SKM-1 (cell line): Measurements from ENCODE around the gene MYO1H.
"Not testable (repeated sequence)": the region's sequence is repeated elsewhere in the genome, so short reads cannot be mapped to it uniquely, and the experiment has no call there.

Experiments used
- DNase-seq: peaks from one replicate; lab custom pipeline; 2025; ENCODE audit not compliant: unreplicated experiment; lab: John Stamatoyannopoulos, UW

MYO1H gene

DNA sequence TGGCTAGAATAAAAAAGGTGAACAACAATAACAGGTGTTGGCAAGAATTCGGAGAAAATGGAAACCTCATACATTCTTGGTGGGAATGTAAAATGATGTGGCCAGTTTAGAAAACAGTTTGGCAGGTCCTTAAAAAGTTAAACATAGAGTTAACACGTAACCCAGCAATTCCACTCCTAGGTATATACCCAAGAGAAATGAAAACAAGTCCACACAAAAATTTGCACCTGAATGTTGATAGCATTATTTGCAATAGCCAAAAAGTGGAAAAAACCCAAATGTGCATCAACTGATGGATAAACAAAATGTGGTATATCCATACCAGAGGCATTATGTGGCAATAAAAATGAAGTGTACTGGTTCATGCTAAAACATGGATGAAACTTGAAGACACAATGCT lies 2.3 kb upstream of the MYO1H start:
- DNase-seq = no peak

DNA sequence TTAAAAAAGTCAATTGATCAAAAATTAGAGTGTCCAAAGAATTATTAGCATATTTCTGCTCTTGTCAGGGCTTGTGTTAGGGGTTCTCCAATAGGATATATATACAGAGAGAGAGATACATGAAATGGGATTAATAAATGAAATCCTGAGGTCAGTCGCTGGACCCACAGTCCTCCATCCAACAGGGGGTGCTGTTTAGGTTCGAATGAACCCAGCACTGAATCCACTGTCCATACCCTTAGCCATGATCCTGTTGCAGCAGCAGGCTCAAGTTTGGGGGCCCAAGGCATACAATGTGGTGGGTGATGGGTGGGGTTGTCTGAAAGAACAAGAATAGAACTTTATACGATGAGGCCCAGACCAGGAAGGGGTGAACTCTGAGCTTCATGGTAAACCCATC lies 780 bp upstream of the MYO1H start:
- no peak for DNase-seq

DNA sequence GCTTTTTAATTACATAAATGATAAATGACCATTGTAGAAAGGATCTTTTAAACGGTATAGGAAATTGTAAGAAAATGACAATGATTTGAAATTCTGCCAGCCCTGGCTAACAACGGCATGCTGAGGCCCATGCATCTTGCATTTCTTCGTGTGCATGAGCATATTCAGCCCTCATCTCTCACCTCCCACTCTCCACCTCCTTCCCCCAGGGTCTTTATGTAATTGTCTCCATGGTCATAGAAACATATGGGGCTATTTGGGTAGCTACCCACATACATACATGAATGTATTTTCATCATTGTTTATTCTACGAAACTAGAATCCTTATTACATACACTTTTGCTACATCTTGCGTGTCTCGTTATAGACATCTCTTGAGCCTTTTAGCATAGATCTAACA lies 4.5 kb downstream of the MYO1H start:
- no peak for DNase-seq

DNA sequence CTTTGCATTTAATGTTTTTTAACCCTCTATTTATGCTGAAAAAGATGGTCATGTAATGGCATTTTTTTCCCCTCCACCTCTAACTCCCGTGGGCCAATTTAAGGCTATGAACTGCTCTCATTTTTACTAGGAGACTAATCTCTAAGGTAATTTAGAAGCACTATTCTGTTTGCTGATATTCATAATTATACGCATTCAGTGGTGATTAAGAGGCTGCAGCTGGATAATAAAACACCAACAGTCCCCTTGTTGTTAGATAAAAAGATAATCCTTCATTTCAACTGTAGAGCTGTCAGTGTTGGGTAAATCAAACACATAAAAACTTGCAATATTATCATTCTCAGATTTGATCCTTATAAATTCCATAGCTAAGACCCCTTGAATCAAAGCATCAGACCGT lies 8.9 kb downstream of the MYO1H start:
- no peak for DNase-seq

DNA sequence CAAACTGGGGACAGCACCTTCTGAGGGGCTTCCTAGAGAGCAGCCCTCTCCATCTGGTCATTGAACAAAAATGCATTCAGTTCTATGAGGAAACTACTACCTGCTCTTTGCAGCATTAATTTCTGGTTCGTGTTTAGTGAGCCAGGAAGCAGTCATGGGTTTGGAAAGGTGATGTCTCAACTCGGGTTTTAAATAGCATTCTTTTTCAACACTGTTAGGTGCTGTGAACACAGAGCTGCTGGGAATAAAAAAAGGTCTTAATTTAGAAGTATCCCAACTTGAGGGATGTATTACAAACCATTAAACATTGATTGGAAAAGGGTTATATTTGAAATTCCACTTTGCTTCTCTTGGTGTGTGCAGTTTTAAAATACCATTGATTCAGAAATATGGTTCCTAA lies 9.3 kb downstream of the MYO1H start:
- DNase-seq = peak; percentile 0

DNA sequence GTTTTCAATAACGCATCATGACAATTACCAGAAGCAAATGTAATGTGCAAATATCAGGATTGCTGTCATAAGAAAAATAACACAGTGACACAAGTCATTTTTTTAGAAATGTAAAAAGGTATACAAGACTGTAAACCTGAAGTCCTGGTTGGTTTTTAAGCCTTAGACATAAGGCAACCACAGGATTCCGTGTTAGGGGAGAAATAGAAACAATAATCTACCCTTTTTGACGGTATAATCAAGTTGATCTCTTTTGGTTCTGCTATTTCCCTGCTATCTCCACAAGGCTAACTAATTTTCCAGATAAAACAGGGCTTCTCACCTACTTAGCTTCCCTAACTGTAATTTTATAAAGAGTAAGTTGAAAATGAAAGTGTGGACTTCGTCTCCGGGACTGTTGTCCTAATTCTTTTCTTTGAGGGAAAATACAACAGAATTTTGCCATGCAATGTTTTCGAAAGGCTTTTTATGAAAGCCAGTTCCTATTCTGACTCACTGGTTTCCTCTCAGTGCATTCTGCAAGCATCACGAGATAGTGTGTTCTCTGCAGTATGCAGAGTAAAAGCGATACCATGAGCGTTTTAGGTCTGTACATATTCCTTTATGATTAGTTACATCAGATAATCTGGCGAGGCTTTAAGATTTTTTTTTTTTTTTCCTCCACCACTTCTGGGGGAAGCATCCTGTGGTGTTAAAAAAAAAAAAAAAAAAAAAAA lies 10.6 kb downstream of the MYO1H start:
- no peak for DNase-seq

DNA sequence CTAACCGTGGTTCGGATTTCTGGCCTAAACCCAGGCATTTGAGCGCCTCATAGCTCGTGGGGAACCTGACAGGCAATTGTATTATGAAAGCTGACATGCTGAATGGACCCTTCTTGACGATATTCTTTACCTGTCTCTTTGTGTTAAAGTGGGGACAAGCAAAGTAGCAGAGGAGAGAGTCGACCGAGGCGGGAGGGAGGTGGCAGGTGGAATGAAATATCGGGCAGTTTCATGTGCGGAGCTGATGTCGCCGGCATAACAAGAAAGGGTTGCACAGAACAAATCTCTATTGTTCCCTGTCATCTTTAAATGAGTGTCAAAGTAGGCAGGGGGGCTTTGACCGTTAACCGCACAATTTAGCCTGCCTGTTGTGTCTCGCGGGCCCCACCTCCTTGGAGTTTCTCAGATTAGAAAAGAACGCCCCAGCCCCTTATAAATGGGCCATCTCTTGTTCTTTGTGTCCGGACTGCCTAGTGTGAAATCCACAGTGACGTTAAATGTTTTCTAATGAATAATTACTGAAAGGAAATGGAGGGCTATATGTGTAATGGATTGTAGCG lies 11.5 kb downstream of the MYO1H start:
- DNase-seq = no peak

DNA sequence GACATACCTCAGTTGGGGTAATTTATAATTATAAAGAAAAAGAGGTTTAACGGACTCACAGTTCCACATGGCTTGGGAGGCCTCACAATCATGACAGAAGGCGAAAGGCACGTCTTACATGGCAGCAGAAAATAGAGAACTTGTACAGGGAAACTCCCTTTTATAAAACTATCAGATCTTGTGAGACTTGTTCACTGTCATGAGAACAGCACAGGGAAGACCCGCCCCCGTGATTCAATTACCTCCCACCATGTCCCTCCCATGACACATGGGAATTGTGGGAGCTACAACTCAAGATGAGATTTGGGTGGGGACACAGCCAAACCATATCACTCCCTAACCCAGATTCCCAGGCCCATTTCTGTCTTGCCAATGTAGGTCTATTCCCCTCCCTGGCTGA lies 22.1 kb downstream of the MYO1H start:
- no peak for DNase-seq

DNA sequence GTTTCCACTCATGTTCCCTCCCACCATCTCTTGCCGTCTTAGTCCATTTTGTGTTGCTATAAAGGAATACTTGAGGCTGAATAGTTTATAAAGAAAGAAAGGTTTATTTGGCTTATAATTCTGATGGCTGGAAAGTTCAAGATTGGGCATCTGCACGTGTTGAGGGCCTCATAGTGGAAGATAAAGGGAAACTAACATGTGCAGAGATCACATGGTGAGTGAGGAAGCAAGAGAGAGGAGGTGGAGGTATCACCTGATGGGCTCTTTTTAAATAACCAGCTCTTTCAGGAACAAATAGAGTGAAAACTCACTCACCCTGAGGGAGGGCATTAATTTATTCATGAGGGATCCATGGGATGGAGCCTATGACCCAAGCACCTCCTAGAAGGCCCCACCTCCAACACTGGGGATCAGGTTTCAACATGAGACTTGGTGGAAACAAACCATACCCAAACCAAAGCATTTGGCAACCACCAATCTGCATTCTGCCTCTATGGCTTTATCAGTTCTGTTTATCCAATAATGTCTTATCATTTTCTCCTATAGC lies 29.5 kb downstream of the MYO1H start:
- no peak for DNase-seq

DNA sequence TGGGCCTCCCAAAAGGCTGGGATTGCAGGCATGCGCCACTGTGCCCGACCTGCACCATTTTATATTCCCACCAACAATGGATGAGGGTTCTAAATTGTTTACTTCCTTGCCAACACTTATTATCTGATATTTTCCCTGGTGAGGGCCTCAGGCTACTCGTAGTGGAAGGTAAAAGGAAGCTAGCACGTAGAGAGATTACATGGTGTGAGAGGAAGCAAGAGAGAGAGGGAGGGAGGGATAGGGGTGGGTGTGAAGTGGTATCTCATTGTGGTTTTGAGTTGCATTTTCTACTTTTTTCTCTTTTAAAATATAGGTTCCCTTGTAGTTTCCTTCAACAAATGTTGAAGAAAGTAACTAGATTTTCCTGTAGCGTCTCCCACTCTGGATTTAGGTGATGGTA lies 30.9 kb downstream of the MYO1H start:
- DNase-seq = no peak

DNA sequence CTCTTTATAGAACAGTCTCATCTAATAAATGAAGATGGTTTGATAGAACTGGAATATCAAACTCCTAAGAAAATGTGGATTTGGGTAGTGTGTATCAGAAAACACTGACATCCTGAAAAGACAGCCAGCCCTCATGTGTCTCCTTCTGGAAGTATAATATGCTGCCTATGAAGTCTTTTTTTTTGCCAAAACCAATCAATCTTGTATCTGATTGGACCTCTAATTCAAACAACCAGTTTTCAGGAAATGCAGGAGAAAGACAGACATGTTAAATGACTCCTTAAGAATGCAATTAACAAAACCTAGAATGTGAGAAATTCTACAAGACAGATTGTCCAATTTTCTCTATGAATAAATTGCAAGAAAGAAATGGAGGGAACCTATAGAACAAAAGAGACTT lies 34.3 kb downstream of the MYO1H start:
- no peak for DNase-seq

DNA sequence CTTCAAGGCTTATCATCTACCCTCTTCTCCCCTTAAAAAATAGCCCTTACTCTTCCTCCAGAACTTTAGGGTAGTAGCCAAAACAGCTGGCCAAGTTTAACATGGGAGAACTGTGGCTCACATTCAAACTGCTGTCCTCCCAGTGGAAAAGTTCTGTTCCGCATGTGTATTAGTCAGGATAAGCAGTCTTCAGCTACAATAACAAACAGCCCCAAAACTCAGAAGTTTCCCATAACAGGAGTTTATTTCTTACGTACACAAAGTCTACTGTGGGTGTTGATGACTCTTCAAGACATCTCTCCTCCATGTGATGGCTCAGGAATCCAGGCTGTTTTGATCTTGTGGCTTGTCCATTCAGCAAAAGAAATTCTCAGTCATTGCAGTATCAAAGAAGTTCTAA lies 35.5 kb downstream of the MYO1H start:
- DNase-seq = no peak

DNA sequence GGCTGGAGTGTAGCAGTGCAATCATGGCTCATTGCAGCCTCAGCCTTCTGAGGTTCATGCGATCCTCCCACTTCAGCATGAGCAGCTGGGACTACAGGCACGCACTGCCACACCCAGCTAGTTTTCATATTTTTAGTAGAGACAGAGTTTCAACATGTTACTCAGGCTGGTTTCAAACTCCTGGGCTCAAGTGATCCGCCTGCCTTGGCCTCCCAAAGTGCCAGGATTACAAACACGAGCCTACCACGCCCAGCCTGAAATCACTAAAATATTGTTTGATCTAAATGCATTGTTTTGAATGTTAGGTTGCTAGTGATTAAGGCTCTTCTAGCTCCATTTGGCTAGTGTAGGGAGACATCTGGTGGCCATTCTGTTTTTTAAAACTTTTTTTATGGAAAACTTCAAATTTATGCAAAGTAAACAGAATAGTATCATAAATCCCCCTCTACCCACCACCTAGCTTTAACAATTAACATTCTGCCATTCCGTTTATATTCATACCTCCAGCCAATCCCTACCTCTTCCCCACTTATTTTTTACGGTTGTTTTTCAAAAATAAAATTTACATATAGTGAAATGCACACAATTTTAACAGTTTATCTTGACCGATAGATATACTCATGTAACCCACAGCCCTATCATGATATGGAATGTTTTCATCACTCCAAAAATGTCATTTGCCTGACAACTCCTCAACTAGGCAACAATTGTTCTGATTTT lies 37.8 kb downstream of the MYO1H start:
- DNase-seq = no peak

DNA sequence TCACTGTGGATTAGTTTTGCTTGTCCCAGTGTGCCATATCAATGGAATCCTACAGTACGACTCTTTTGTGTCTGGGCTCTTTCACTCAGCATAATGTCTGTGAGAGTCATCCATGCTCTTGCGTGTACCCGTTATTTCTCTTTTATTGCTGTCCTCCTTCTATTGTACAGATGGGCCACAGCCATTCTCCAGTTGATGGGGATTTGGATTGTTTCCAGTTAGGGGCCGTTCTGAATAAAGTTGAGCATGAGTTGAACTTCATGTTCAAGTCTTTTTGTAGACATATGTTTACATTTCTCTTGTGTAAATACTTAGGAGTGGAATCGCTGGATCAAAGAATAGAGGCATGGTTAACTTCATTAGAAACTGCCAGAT lies 38.3 kb downstream of the MYO1H start:
- no peak for DNase-seq

DNA sequence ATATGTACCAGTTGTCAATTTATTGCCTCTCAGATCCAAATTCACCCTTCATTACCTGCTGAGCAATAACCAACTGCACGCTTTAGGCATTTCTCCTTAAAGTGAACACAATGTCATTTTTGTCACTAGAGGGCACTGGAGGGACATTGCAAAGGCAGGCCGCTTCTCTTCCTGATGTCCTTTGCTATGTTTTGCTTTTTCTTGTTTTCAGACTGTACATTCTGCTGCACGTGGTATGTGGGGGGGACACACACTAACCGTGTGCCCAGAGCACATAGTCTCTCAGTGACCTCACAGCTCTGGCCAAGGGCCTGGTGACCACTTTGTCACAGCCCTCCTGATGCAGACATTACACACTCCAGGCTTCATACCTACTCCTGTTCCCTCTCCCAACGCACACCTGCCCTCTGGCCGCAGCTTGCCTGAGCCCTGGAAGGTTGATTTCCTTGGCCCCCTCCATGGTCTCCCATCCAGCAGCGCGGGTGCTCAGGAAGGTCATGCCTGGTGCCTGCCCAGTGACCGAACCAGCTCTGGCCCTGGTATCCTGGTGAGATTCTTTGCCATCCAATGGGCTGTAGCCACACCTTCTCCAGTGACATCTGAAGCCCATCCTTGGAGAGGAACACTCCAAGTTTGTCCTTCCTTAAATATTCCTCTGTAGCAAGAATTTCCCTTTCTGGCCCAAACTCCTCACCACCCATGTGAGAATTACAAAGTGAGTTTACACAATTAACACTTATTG lies 39.9 kb downstream of the MYO1H start:
- DNase-seq = peak; percentile 1

DNA sequence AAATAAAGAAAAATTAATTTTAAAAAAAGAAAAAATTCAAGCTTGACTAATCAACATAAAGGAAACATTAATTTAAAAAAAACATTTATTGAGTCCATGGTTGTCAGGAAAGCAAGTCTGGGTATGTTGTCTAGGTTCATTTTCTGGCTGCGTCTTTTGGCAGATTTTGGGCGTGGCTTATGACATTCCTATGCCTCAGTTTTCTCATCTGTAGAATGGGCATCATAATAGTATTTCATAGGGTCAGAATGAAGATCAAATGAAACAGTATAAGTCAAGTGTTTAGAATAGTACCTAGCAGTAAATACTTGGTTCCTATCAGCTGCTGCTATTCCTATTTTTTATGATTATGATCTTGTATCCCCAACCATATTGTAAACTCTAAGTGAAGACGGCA lies 40.5 kb downstream of the MYO1H start:
- DNase-seq = no peak

DNA sequence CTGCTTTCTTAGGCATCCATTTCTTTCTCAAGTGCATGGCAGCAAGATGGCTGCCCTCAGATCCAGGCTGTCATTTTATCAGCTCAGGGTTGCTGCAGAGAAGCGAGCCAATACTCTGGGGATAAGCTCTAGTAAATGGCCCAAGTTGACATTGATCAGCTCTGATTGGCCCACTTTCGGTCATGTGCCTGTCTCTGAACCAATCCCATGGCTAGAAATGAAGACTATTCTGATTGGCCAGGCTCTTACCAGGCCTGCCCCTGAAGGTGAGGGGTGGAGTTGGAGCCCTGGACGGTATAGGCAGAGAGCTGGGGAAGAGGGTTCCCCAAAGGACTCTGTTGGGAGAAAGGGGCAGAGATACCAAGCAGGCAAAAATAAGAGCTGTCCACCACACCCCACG lies 41.4 kb downstream of the MYO1H start:
- DNase-seq = no peak

DNA sequence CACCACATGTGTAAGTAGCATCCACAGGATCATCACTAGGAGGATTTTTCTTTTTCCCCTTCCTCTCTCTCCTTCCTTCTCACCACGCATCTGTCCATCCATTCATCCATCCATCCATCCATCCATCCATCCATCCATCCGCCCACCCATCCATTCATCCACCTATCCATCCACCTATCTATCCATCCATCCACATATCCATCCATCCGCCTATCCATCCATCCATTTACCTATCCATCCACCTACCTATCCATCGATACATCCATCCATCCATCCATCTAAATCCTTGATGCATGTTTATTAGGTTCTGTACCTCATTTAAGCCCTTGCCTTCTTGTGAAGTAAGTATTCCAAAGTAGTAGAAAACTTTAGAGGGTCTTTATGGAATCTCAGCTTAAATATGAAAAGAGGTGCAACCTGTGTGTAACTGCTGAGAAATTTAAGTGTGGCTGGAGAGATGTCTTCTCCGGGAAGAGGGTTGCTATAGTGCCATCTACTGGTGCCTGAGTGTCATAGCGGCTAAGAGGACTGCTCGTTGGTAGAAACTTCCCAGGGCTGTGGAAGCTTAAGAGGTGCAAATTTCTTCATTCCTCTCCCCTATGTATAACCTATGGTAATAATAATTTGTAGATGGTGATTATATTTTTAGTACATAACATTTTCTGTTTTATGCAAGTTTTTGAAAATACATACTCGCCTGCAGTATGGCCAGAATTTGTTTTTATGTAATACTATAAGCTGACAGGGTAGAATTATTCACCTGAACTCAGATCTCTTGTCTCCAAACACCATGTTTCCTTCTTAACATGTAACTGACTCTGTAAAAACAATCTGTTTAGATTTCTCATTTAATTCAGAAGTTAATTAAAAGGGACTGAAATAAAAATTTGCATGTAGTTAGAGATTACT lies 46.0 kb downstream of the MYO1H start:
- DNase-seq = peak; percentile 4

DNA sequence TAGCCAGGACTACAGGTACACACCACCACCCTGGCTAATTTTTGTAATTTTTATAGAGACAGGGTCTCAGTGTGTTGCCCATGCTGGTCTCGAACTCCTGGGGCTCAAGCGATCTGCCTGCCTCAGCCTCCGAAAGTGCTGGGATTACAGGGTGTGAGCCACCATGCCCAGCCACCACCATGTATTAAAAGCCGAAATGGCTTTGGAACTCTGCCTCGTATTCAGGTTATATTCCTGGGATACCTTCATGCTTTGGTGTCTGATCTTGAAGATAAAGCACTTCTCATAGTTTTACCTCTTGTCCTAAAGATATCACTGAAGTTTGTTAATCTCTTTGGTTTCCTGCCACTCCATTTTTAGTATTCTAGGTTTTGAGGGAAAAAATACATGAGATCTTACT lies 47.2 kb downstream of the MYO1H start:
- DNase-seq = no peak

DNA sequence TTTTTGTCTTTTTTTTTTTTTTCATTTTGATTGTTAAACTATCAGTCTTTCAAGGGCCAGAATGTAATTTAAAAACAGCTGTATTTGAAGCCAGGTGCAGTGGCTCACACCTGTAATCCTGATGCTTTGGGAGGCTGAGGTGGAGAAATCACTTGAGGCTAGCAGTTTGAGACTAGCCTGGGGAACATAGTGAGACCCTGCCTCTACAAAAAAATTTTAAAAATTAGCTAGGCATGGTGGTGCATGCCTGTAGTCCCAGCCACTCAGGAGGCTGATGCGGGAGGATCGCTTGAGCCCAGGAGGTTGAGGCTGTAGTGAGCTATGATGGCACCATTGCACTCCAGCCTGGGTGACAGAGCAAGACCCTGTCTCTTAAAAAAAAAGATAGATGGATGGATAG lies 57.1 kb downstream of the MYO1H start:
- not testable (repeated sequence) for DNase-seq

DNA sequence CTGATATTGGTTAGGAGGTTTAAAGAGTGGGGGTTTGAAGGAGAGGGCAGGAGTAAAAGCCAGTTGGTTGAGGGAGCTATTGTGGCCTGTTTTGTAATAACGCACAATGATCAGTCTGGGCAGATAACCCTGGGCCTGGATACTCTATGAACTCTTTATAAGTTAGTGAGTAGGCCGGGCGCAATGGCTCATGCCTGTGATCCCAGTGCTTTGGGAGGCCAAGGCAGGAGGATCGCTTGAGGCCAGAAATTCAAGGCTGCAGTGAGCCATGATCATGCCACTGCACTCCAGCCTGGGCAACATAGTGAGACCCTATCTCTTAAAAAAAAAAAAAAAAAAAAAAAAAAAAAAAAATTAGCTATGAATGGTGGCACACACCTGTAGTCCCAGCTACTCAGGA lies 58.4 kb downstream of the MYO1H start:
- DNase-seq = not testable (repeated sequence)
